DOHH2 (cell line): ENCODE measurements around the gene GPC5.

Experiments
- H3F3A ChIP-seq: fragments of 200-600 bp; sonication (generic), shearing (Covaris generic); 2 replicates; pipeline ENCODE4 v1.6.0; 2016; ENCODE audit warnings: antibody characterized with exemption, mild to moderate bottlenecking; ENCODE audit not compliant: control insufficient read depth, insufficient read depth
- H3K27ac ChIP-seq: fragments of 200-600 bp; sonication (generic); 2 replicates; pipeline ENCODE4 v1.5.1; 2014; ENCODE audit warnings: low read depth, mild to moderate bottlenecking, low read length, moderate library complexity
- H3K27me3 ChIP-seq: fragments of 200-600 bp; sonication (generic); 2 replicates; pipeline ENCODE4 v1.6.1; 2014; ENCODE audit warnings: mild to moderate bottlenecking, low read length, mixed read lengths; ENCODE audit not compliant: control insufficient read depth
- H3K36me3 ChIP-seq: fragments of 200-600 bp; sonication (generic); 2 replicates; pipeline ENCODE4 v1.6.1; 2014; ENCODE audit warnings: mild to moderate bottlenecking, low read length, moderate library complexity, mixed read lengths; ENCODE audit not compliant: control insufficient read depth
- H3K4me1 ChIP-seq: fragments of 200-600 bp; sonication (generic); 2 replicates; pipeline ENCODE4 v1.6.1; 2014; ENCODE audit warnings: mild to moderate bottlenecking, low read length, mixed read lengths; ENCODE audit not compliant: control insufficient read depth
- H3K4me2 ChIP-seq: fragments of 200-600 bp; sonication (generic); 2 replicates; pipeline ENCODE4 v1.6.0; 2014; ENCODE audit warnings: mild to moderate bottlenecking, low read length, moderate library complexity
- H3K4me3 ChIP-seq: fragments of 200-600 bp; sonication (generic); 2 replicates; pipeline ENCODE4 v1.5.1; 2014; ENCODE audit warnings: mild to moderate bottlenecking, low read length, mixed read lengths
- H3K79me2 ChIP-seq: fragments of 200-600 bp; sonication (generic); 2 replicates; pipeline ENCODE4 v1.6.1; 2014; ENCODE audit warnings: mild to moderate bottlenecking, low read length, mixed read lengths; ENCODE audit not compliant: control insufficient read depth
- H3K9me2 ChIP-seq: fragments of 200-600 bp; sonication (generic); replicated peaks from 2 replicates; pipeline ENCODE4 v1.6.1; 2014; ENCODE audit warnings: mild to moderate bottlenecking, low read length, mixed read lengths; ENCODE audit not compliant: control insufficient read depth
- H3K9me3 ChIP-seq: fragments of 200-600 bp; sonication (generic); 2 replicates; pipeline ENCODE4 v1.6.1; 2014; ENCODE audit warnings: antibody characterized with exemption, low read length, mixed read lengths; ENCODE audit not compliant: control insufficient read depth, insufficient read depth
- H4K20me1 ChIP-seq: fragments of 200-600 bp; sonication (generic); 2 replicates; pipeline ENCODE4 v1.6.0; 2014; ENCODE audit warnings: low read depth, mild to moderate bottlenecking, antibody characterized with exemption, low read length, moderate library complexity; ENCODE audit not compliant: control insufficient read depth, insufficient read depth
- CTCF ChIP-seq: fragments of 200-600 bp; sonication (generic); IDR thresholded peaks from one replicate; pipeline ENCODE4 v1.5.1; 2014; ENCODE audit warnings: antibody characterized with exemption, mild to moderate bottlenecking, low read depth, low read length; ENCODE audit not compliant: poor library complexity, severe bottlenecking
- EZH2phosphoT487 ChIP-seq: fragments of 200-600 bp; sonication (generic); IDR thresholded peaks from 2 replicates; pipeline ENCODE4 v1.6.1; 2017; ENCODE audit warnings: borderline replicate concordance, mild to moderate bottlenecking, antibody characterized with exemption, low read length, moderate library complexity, mixed read lengths

Gene GPC5

GRCh38 chr13:91450913-91451312 lies 52.5 kb downstream of the GPC5 start:
- TF ChIP-seq EZH2phosphoT487, result no peak
- no peak for TF ChIP-seq CTCF
- H3K27me3 ChIP-seq, result no peaks in the 10 kb centered on the region
- H3K36me3 ChIP-seq, result no peaks in the 10 kb centered on the region
- no peaks in the 10 kb centered on the region for H3K9me3 ChIP-seq
- no peaks in the 10 kb centered on the region for H3F3A ChIP-seq
- H3K79me2 ChIP-seq, result no peaks in the 10 kb centered on the region
- H3K4me2 ChIP-seq, result no peak overlapping the region
- H4K20me1 ChIP-seq, result no peaks in the 10 kb centered on the region
- no peak overlapping the region for H3K27ac ChIP-seq
- H3K4me3 ChIP-seq, result no peak overlapping the region
- no peaks in the 10 kb centered on the region for H3K9me2 ChIP-seq
- H3K4me1 ChIP-seq, result no peaks in the 10 kb centered on the region

- no peaks in the 10 kb centered on the region for H3K36me3 ChIP-seq
- H3K79me2 ChIP-seq, result no peaks in the 10 kb centered on the region
- TF ChIP-seq EZH2phosphoT487, result no peak
- TF ChIP-seq CTCF, result no peak
- no peaks in the 10 kb centered on the region for H3K4me1 ChIP-seq
- H3K9me3 ChIP-seq, result no peaks in the 10 kb centered on the region
- no peak overlapping the region for H3K27ac ChIP-seq
- H3K4me2 ChIP-seq, result no peak overlapping the region
- no peaks in the 10 kb centered on the region for H3K9me2 ChIP-seq
- H4K20me1 ChIP-seq, result no peaks in the 10 kb centered on the region
- H3F3A ChIP-seq, result no peaks in the 10 kb centered on the region
- no peak overlapping the region for H3K4me3 ChIP-seq
- no peaks in the 10 kb centered on the region for H3K27me3 ChIP-seq
Measured at GRCh38 chr13:91454666-91455065, 56.2 kb downstream of the GPC5 start.

GRCh38 chr13:91456837-91457236 lies 58.4 kb downstream of the GPC5 start:
- no peaks in the 10 kb centered on the region for H3K27me3 ChIP-seq
- no peak overlapping the region for H3K27ac ChIP-seq
- H3K79me2 ChIP-seq, result no peaks in the 10 kb centered on the region
- H3K4me2 ChIP-seq, result no peak overlapping the region
- no peaks in the 10 kb centered on the region for H3F3A ChIP-seq
- no peaks in the 10 kb centered on the region for H3K4me1 ChIP-seq
- H3K4me3 ChIP-seq, result no peak overlapping the region
- TF ChIP-seq EZH2phosphoT487, result no peak
- TF ChIP-seq CTCF, result no peak
- no peaks in the 10 kb centered on the region for H4K20me1 ChIP-seq
- no peaks in the 10 kb centered on the region for H3K9me3 ChIP-seq
- no peaks in the 10 kb centered on the region for H3K36me3 ChIP-seq
- H3K9me2 ChIP-seq, result no peaks in the 10 kb centered on the region

- Histone ChIP-seq H3F3A (no peaks in the 10 kb centered on the region), H3K9me3 (no peaks in the 10 kb centered on the region)
- TF ChIP-seq CTCF (no peak), EZH2phosphoT487 (no peak)
Measured at GRCh38 chr13:91459485-91459884, 61.1 kb downstream of the GPC5 start.

More at GRCh38 chr13:91459485-91459884, 61.1 kb downstream of the GPC5 start:
- Histone ChIP-seq H3K9me2 (no peaks in the 10 kb centered on the region), H3K4me1 (no peaks in the 10 kb centered on the region), H3K4me2 (no peak overlapping the region), H3K79me2 (no peaks in the 10 kb centered on the region), H3K36me3 (no peaks in the 10 kb centered on the region), H3K27me3 (no peaks in the 10 kb centered on the region), H3K4me3 (no peak overlapping the region), H4K20me1 (no peaks in the 10 kb centered on the region), H3K27ac (no peak overlapping the region)
